Ascending aorta (tissue), 2 donors: ENCODE data around the gene GABBR2. TPM values are rescaled to one million over a fixed set of nuclear protein-coding genes. Genes with fewer than 3 reads are reported as not detected.

Experiments used
- DNase-seq, 2 donors: peaks; one replicate each; pipeline ENCODE4 v3.0.0-alpha.2; 2019; ENCODE audit warnings: low spot score in 2 of 2
- H3K27ac ChIP-seq, 2 donors: fragments of 200-600 bp; sonication (generic); one replicate each; pipeline ENCODE4 v1.5.1; 2016 to 2017; ENCODE audit warnings: mild to moderate bottlenecking in 1 of 2
- H3K27me3 ChIP-seq: fragments of 200-600 bp; sonication (generic); one replicate; pipeline ENCODE4 v1.5.1; 2017
- H3K36me3 ChIP-seq, 2 donors: fragments of 200-600 bp; sonication (generic); one replicate each; pipeline ENCODE4 v1.5.1; 2016
- H3K4me1 ChIP-seq, 2 donors: fragments of 200-600 bp; sonication (generic); one replicate each; pipeline ENCODE4 v1.5.1; 2016 to 2017; ENCODE audit warnings: mild to moderate bottlenecking in 1 of 2
- H3K4me3 ChIP-seq, 2 donors: fragments of 200-600 bp; sonication (generic); one replicate each; pipeline ENCODE4 v1.5.1; 2016 to 2017; ENCODE audit warnings: mild to moderate bottlenecking in 1 of 2
- H3K9me3 ChIP-seq, 2 donors: fragments of 200-600 bp; sonication (generic); one replicate each; pipeline ENCODE4 v1.5.1; 2016
- CTCF ChIP-seq, 3 experiments: fragments of 200-600 bp in 2 of 3; fragments of 450-650 bp in 1 of 3; sonication (generic) in 2 of 3; IDR thresholded peaks; one replicate each; pipeline ENCODE4 v1.5.1; 2016 to 2019; ENCODE audit warnings: antibody characterized with exemption in 3 of 3, mild to moderate bottlenecking in 1 of 3, moderate library complexity in 1 of 3
- intact Hi-C: fragments of 100-400 bp; cut with DNase I; formaldehyde crosslinking; loops from one replicate; pipeline ENCODE4 v1.15.1; 2023
- total RNA-seq: library from RNA; depleted of rRNA; stranded (reverse); fragments of >200 nt; gene quantifications from one replicate; pipeline ENCODE4 v1.1.0, GENCODE V29; 2016

Gene GABBR2
- total RNA-seq, 1 donor from 2014 or later: not detected

DNA sequence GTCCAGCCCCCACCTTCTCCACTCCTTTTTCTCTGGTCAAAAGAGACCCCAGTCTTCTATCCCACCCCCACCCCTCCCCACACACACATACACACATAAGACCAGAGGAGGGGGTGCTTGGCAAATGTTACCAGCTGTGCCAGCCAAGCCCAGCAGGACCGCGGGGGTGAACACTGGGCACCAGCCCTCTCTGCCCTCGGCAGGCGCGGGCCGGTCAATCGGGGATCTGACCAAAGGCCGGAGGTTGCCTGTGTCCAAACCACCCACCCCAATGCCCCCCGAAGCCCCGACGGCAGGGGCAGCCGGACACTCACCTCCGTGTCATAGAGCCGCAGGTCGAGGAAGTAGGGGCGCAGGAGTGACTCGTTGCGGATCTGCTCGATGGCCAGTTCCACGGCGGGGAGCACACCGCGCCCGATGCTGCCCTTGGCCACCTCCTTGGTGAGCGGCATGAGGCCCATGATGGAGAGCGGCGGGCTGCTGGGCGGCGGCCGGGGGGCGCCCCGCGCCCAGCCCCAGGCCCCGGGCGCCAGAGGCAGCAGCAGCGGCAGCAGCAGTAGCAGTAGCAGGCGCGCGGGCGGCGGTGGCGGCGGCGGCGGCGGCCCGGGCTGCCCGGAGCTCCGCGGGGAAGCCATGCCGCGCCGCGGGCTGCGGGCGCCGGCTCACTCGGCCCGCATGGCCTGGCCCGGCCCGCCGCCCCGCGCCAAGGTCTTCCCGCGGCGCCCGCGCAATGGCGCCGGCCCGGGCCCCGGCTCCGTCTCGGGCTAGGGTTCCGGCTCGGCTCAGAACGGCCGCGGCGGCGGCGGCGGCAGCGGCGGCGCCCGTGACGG lies 417 bp downstream of the GABBR2 start:
- H3K27ac ChIP-seq: no peak overlapping the region
- H3K27me3 ChIP-seq: peaks cover 4% of the 10 kb centered on the region
- intact Hi-C loops: no loop called here
- no peak for DNase-seq
- H3K9me3 ChIP-seq: no peaks in the 10 kb centered on the region
- TF ChIP-seq CTCF (IDR thresholded peaks at IDR 0.05): no peak
- H3K36me3 ChIP-seq: no peaks in the 10 kb centered on the region
- no peaks in the 10 kb centered on the region for H3K4me1 ChIP-seq
- peak overlapping the region; percentile 40 to 43 for H3K4me3 ChIP-seq

DNA sequence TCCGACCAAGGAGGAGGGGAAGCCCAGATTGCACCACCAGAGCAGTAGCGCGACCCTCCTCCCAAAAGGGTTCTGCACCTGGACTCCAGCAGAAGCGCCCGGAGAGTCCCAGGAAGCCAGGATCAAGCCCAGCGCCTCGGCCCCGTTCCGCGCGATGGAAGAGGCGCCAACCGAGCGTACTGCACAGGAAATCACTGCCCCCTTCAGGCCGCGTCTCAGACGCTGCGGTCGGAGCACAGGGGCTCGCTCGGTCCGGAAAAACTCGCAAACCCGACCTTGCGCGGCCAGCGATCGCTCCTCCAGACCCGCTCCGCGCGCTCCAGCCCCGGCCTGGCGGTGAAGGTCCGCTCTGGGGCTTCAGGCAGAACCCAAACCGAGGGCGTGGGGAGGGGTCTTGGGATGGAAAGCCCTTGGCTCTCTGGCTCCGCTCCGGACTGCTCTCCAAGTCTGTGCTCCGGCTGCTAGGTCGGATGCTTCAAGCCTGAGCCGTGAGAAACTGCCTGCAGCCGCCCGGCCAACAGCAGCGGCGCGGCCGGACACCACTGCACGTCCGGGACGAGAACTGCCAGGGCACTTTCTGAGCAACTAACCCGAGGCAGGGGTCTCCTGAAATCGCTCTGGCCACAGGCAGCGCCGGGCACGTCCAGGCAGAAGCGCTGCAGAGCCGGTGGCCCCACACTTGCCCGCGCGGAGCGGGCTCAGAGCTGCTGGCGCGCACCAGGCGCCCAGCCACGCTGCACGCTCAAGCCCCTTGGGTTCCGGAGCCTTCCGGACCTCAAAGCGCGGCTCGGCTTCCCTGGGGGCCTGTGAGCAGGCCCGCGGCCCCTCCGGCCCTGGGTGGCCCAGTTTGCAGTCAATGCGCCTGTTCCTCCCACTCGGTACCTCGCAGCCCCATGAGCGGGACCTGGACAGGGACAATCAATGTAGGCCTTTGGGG lies 1.3 kb downstream of the GABBR2 start:
- no peaks in the 10 kb centered on the region for H3K36me3 ChIP-seq
- no peaks in the 10 kb centered on the region for H3K9me3 ChIP-seq
- peak in 1 of 3 experiments; percentile 42 for TF ChIP-seq CTCF (IDR thresholded peaks at IDR 0.05)
- DNase-seq: no peak
- intact Hi-C loops: no loop called here
- H3K27me3 ChIP-seq: peaks cover 4% of the 10 kb centered on the region
- no peak overlapping the region for H3K27ac ChIP-seq
- H3K4me1 ChIP-seq: no peaks in the 10 kb centered on the region
- peak overlapping the region in 1 of 2 donors; percentile 13 for H3K4me3 ChIP-seq

DNA sequence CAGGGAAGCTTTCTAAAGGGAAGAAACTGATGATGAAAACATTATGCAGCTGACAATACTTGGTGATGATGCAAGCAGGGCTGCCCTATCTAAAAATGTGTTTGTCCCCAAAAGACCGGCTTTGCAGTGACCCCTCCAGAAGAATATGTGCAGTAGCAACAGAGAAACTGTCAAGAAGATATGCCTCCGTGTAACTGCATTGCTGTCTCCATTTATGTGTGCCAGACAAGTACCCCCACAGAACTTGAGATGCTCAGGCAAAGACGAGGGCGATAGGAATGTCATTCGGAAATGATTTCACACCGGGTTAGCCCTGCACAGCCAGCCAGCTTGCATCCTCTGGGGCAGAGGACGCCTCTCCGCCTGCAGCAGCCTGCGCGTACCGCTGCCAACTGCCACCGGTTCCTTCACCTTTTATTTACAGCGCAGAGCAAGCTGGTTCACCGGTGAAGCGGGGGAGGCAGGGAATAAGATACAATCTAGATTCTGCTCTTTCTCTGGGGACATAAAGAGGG lies 2.0 kb downstream of the GABBR2 start:
- Histone ChIP-seq H3K27ac (no peak overlapping the region), H3K27me3 (peaks cover 4% of the 10 kb centered on the region), H3K4me3 (no peak overlapping the region), H3K9me3 (no peaks in the 10 kb centered on the region), H3K4me1 (no peaks in the 10 kb centered on the region), H3K36me3 (no peaks in the 10 kb centered on the region)
- intact Hi-C loops: no loop called here
- no peak for TF ChIP-seq CTCF (IDR thresholded peaks at IDR 0.05)
- no peak for DNase-seq

DNA sequence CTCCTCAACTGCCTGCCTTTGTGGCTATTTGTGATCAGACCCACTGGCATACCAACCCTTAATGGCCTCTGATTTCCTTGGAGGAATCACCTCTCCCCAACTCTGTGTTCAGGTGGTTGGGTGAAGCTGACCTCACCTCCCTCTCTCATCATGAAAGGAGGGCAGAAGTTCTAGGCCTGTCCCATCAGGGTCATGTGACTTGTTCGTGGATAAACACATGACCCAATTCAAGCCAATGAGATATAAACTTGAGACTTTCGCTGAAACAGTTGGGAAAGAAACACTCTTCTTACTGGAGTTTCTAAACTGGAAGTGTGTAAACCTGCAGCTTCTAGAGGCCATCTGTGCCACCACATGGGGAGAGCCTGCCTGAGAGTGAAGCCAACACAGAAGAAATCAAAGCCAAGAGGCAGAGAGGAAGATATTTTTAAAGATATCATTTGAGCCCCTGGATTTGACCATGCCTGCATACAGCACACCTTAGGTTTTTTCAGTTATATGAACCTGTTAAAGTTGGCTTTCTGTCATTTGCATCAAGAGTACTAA lies 5.8 kb downstream of the GABBR2 start:
- Histone ChIP-seq H3K27ac (no peak overlapping the region), H3K36me3 (no peaks in the 10 kb centered on the region), H3K4me3 (no peak overlapping the region), H3K27me3 (no peaks in the 10 kb centered on the region), H3K9me3 (no peaks in the 10 kb centered on the region), H3K4me1 (no peaks in the 10 kb centered on the region)
- DNase-seq: no peak
- TF ChIP-seq CTCF (IDR thresholded peaks at IDR 0.05): no peak
- intact Hi-C loops: no loop called here

DNA sequence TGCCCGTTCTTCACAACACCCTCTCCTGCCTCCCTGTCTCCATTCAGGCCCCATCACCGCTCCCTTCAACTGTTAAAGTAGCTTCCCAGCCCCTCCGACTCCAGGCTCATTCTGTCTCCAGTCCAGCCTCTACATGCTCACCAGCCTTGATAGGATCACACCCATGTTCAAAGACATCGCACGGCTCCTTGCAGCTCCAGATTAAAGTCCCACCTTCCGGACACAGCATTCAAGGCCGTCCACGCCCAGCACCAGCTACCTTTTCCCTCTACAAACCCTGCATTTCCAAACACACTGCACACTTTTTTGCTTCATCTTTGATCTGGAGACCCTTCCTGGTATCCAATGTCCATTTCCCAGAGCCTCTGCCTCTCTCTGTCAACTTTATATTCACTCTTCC lies 6.4 kb downstream of the GABBR2 start:
- Histone ChIP-seq H3K9me3 (no peaks in the 10 kb centered on the region), H3K4me1 (no peaks in the 10 kb centered on the region), H3K27ac (no peak overlapping the region), H3K36me3 (no peaks in the 10 kb centered on the region), H3K4me3 (no peak overlapping the region), H3K27me3 (no peaks in the 10 kb centered on the region)
- DNase-seq: no peak
- intact Hi-C loops: no loop called here
- TF ChIP-seq CTCF (IDR thresholded peaks at IDR 0.05): no peak
